ENCODE results near the gene CYP27A1.

The CYP27A1 gene

GRCh38 chr2:218776488-218776887 lies 5.5 kb upstream of the CYP27A1 start:
- no peak for DNase-seq

DNA sequence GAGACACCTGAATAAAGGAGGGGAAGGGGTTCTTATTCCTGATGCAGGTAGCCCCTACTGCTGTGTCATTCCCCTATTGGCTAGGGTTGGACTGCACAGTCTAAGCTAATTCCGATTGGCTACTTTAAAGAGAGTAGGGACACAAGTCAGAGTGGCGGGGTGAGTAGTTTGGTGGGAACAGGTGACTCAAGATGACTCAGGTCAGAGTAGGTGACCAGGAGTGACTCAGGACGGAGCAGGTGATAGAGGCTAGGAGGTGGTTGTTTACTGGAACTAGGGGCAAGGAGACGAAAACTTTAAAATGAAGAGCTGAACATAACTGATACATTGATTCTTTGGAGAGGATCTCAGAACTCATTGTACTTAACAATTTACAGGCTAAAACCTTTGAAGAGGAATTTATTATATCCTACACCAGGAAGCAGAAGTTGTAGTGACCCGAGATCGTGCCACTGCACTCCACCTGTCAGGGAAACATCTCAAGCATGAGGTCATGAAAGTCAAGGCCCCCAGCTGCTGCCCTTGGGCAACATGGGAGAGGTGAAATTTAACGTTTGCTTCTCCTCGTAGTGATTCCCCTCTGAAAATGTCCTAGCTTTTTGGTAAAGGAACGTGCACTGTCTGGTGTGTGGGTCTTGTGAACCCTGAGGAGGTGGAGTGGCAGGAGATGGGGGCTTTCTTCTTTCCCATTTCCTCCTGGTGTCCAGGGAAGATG lies 4.5 kb upstream of the CYP27A1 start:
- no peak for DNase-seq

DNA sequence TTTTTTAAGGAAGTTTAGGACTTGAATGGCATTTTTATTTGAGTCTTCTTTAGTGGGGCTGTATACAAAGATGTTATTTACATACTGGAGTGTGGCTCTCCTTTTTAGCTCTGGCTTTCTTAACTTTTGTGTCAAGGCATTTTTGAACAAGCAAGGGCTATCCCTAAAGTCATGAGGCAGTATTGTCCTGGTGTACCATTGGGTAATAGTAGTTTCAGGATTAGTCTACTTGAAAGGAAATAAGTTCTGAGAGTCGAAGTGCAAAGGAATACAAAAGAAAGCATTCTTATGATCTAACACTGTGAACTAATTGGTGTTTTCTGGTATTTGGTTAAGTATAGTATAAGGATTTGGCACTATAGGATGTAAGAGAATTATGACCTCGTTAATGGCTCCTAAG lies 1.9 kb upstream of the CYP27A1 start:
- no peak for DNase-seq

GRCh38 chr2:218780851-218781690 lies 876 bp upstream of the CYP27A1 start:
- DNase-seq: no peak

- DNase-seq: no peak
Observed at GRCh38 chr2:218782528-218782844, 539 bp downstream of the CYP27A1 start.

GRCh38 chr2:218783688-218784087 lies 1.7 kb downstream of the CYP27A1 start:
- DNase-seq: no peak

DNA sequence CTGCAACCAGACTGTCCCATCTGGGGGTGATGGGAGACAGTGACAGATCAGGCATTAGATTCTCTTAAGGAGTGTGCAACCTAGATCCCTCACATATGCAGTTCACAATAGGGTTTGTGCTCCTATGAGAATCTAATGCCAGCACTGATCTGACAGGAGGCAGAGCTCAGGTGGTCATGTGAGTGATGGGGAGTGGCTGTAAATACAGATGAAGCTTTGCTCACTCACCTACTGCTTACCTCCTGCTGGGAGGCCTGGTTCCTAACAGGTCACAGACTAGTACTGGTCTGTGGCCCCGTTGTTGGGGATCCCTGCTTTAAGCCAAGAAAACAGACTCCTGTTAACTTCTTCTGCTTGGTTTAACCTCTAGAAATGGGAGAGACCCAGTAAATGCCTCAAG lies 3.2 kb downstream of the CYP27A1 start:
- no peak for DNase-seq

GRCh38 chr2:218786133-218786532 lies 4.2 kb downstream of the CYP27A1 start:
- DNase-seq: no peak

DNA sequence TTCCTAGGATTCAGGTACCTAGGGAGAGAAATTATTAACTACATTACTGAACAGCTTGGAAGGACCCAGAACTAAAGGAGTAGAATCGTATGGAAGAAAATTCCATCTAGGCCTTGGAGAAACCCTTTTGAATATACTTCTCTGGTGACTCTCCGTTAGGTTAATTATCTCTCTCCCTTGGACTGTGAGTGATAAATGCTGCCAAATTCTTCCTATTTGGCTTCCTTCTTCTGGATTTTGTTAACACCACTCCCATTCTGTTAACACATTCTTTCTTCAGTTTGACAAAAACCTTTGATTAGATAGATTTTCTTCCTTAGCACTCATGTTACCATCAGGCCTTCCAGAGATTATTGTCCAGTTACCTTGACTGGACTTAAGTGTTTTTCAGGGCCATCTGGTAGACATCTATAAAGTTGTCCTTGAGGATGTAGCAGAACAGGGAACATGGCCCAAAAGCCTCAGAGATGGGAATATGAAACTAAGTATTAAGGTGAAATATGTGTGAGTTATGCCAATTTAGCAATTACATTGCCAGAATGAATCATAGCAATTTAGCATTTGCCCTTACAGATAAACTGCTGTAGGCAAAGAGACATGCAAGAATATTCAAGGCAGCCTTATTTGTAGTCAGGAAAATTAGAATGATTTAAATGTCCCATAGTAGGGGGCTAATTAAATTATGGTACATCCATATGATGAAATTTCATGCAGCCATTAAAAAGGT lies 6.7 kb downstream of the CYP27A1 start:
- DNase-seq: no peak

GRCh38 chr2:218792433-218792832 lies 10.5 kb downstream of the CYP27A1 start:
- no peak for DNase-seq

DNA sequence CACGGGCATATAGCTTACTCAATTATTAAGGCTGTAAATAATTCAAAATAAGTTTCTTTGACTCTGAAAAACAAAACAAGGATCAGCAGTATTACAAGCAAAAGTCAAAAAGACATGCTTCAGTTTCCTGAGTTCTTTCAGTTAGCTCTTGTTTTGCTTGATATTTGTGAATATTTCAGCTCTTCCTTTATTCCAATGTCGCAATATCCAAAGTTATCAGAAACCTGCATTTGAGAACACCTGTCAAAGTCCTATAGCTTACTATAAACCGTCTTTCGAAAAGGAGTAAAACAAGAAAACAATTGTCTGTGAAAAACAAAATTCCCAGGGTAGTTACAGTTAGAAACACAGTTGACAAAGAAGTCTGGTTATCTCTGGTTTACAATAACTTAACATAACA lies 14.7 kb downstream of the CYP27A1 start:
- no peak for DNase-seq

DNA sequence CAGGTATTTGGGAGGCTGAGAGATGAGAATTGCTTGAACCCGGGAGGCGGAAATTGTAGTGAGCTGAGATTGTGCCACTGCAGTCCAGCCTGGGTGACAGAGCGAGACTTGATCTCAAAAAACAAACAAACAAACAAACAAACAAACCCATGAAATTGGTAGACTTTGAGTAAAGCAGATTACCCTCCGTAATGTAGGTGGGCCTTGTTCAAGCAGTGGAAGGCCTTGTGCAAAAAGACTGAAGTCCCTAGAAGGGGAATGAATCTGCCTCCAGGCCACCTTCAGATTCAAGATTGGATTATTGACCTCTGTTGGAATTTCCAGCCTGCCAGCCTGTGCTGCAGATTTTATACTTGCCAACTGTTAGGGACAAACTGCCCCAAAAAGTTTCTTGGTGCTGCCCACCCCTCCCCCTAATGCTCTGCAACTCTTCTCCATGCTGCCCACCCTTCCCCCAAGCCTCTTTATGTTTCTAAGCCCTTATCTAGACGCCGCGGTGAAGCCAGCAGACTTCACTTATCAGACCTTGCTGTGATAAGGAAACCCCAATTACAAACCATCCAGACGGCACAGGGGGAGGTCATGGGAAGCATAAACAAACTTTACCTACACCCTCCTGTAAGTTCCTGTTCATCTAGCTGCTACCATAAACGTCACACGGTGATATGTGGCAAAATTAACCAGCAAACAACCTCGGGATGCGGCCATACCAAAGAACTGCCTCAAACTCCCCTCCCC lies 17.0 kb downstream of the CYP27A1 start:
- no peak for DNase-seq

- DNase-seq: no peak
Observed at GRCh38 chr2:218799990-218800389, 18.0 kb downstream of the CYP27A1 start.

- no peak for DNase-seq
Observed at GRCh38 chr2:218802386-218802994, 20.5 kb downstream of the CYP27A1 start.

DNA sequence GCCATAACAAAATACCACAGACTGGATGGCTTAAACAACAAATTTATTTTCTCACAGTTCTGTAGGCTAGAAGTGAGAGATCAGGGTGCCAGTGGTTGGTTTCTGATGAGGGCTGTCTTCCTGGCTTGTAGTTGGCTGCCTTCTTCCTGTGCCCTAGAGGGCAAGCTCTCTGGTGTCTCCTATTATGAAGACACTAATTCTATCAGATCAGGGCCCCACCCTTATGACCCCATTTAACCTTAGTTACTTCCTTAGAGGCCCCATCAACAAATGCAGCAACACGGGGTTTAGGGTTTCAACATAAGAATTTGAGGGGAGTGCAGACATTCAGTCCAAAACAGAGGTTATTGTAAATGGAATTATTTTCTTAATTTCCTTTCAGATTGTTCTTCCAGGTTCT lies 22.9 kb downstream of the CYP27A1 start:
- DNase-seq: no peak

DNA sequence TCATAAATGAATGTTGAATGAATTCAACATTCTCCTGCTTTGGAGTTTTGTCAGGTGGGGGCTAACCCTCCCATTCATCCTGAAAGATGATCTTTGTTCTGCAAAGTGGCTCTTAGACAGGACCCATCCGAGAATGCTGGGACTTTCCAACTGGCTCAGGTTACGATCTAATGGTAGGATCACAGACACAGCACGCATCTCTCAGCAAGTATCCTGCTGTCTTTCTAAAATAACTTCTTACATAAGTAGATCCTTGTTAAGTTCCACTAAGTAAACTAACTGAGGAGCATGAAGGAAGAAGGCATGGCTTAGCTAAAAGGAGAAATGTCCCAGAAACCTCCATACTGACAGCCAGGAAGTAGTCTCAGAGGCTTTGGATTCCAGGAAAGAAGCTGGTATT lies 23.7 kb downstream of the CYP27A1 start:
- no peak for DNase-seq

GRCh38 chr2:218806346-218806978 lies 24.5 kb downstream of the CYP27A1 start:
- peak; percentile 85 for DNase-seq

- no peak for DNase-seq
Observed at GRCh38 chr2:218807626-218808025, 25.7 kb downstream of the CYP27A1 start.

- DNase-seq: no peak
Observed at GRCh38 chr2:218809515-218809914, 27.6 kb downstream of the CYP27A1 start.

GRCh38 chr2:218810256-218810655 lies 28.3 kb downstream of the CYP27A1 start:
- no peak for DNase-seq

DNA sequence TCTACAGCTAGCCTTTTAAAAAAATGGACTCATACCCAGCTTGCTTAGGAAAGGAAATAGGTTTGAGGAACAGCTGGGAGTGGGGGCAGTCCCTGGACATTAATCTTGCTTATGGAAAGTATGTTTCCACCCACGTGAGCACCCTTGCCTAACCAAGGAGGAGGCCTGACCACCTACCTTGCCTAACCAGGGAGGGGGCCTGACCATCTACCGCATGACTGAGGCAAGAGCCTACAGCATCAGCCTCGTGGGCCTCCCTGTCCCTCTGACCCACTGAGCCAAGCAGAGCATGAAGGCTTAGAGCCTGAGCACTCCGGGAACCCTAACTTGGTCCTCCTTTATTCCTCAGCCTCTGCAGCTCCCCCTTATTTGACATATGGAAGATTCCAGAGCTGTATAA lies 29.4 kb downstream of the CYP27A1 start:
- no peak for DNase-seq

DNA sequence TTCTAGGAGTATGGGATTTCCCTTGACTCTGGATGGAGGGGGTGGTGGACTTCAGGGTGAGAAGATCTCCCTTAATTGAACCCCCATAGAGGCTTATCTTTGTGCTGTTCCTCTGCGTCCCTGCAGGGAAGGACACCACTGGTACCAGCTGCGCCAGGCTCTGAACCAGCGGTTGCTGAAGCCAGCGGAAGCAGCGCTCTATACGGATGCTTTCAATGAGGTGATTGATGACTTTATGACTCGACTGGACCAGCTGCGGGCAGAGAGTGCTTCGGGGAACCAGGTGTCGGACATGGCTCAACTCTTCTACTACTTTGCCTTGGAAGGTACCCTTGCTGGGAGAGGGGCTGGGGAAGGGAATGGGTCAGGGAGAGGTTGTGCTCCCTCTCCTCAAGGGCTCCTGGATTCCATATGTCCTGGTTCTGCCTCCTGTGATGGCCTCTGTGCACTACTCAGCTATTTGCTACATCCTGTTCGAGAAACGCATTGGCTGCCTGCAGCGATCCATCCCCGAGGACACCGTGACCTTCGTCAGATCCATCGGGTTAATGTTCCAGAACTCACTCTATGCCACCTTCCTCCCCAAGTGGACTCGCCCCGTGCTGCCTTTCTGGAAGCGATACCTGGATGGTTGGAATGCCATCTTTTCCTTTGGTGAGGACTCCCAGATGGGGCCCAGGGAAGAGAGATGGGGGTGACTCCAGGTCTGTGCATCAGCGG lies 30.3 kb downstream of the CYP27A1 start:
- DNase-seq: no peak

Measured in NCI-H2107 (cell line).